Parathyroid adenoma (tissue), 2 donors: ENCODE measurements around the gene IL1RAPL1.

Source experiments
- H2AFZ ChIP-seq: fragments of 300-600 bp; sonication (generic); one replicate; pipeline ENCODE4 v1.7.0; 2017; ENCODE audit warnings: antibody characterized with exemption, mild to moderate bottlenecking
- H3K27ac ChIP-seq: fragments of 300-600 bp; sonication (generic); one replicate; pipeline ENCODE4 v1.7.0; 2017
- H3K27me3 ChIP-seq: fragments of 300-600 bp; sonication (generic); one replicate; pipeline ENCODE4 v1.7.0; 2017; ENCODE audit warnings: low read length; ENCODE audit not compliant: control insufficient read depth, insufficient read depth
- H3K36me3 ChIP-seq: fragments of 300-600 bp; sonication (generic); one replicate; pipeline ENCODE4 v1.7.0; 2017; ENCODE audit warnings: low read length; ENCODE audit not compliant: control insufficient read depth, insufficient read depth
- H3K4me1 ChIP-seq: fragments of 300-600 bp; sonication (generic); one replicate; pipeline ENCODE4 v1.7.0; 2017; ENCODE audit warnings: control low read depth
- H3K4me2 ChIP-seq: fragments of 300-600 bp; sonication (generic); one replicate; pipeline ENCODE4 v1.7.0; 2017; ENCODE audit warnings: low read length
- H3K4me3 ChIP-seq: fragments of 300-600 bp; sonication (generic); one replicate; pipeline ENCODE4 v1.7.0; 2017; ENCODE audit warnings: low read depth, low read length
- H3K79me2 ChIP-seq: fragments of 300-600 bp; sonication (generic); one replicate; pipeline ENCODE4 v1.7.0; 2017; ENCODE audit warnings: control low read depth
- H3K9ac ChIP-seq: fragments of 300-600 bp; sonication (generic); one replicate; pipeline ENCODE4 v1.7.0; 2017; ENCODE audit warnings: mild to moderate bottlenecking
- H3K9me3 ChIP-seq: fragments of 300-600 bp; sonication (generic); one replicate; pipeline ENCODE4 v1.7.0; 2017; ENCODE audit warnings: low read length; ENCODE audit not compliant: control insufficient read depth
- TF ChIP-seq, protein P1 (sequence below): fragments of 300-600 bp; sonication (generic); IDR thresholded peaks from one replicate; pipeline ENCODE4 v1.7.0; 2017; ENCODE audit warnings: antibody characterized with exemption, mild to moderate bottlenecking
- donor health status: primary hyperparathyroidism.

Gene IL1RAPL1

GRCh38 chrX:28552322-28552721, 34.9 kb upstream of the IL1RAPL1 start:
- no peak overlapping the region for H3K9ac ChIP-seq
- H3K79me2 ChIP-seq: no peaks in the 10 kb centered on the region
- H3K4me2 ChIP-seq: no peak overlapping the region
- TF ChIP-seq, protein P1, sequence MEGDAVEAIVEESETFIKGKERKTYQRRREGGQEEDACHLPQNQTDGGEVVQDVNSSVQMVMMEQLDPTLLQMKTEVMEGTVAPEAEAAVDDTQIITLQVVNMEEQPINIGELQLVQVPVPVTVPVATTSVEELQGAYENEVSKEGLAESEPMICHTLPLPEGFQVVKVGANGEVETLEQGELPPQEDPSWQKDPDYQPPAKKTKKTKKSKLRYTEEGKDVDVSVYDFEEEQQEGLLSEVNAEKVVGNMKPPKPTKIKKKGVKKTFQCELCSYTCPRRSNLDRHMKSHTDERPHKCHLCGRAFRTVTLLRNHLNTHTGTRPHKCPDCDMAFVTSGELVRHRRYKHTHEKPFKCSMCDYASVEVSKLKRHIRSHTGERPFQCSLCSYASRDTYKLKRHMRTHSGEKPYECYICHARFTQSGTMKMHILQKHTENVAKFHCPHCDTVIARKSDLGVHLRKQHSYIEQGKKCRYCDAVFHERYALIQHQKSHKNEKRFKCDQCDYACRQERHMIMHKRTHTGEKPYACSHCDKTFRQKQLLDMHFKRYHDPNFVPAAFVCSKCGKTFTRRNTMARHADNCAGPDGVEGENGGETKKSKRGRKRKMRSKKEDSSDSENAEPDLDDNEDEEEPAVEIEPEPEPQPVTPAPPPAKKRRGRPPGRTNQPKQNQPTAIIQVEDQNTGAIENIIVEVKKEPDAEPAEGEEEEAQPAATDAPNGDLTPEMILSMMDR: no peak
- no peaks in the 10 kb centered on the region for H3K36me3 ChIP-seq
- H3K4me3 ChIP-seq: no peak overlapping the region
- H3K9me3 ChIP-seq: no peaks in the 10 kb centered on the region
- no peaks in the 10 kb centered on the region for H3K4me1 ChIP-seq
- no peaks in the 10 kb centered on the region for H3K27me3 ChIP-seq
- no peak overlapping the region for H2AFZ ChIP-seq
- H3K27ac ChIP-seq: no peak overlapping the region

DNA sequence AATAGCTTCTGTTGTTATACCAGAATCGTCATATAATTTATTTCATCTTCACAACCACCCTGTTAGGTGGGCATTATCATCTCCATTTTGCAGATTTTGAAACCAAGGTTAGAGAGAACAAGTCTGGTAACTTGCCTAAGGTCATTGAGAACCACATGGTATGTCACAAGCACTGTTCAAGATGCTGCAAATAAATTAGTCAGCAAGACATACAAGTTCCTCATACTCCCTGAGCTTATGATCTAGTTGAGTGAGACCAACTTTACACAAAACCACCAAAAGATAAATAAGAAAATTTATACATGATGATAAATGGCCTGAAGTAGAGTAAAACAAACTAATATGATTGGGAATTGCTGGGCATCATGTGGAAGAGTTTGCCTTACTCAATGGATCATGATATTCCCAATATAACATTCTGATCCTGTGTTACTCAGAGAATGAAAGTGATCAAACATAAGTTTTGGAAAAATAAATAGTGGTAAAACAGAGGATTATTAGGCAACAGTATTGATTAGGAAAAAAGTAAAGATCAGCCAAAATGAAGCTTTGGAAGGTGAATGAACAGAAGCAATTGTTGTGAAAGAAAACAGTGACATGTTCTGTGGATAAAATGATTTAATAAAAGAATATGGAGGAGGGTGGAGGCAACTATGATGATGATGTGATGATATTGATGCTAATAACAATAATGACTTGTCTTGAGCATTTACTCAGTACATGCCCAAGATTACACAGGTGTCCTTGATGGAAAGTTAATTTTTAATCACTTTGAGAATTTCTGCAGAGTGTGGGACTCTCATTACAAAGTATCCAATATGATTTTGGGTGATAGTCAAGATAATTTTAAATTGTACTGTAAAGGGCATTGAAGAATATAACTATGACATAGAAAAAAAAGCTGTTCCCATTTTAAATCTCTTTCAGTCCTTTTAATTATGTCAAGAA, 34.1 kb upstream of the IL1RAPL1 start:
- TF ChIP-seq, protein P1: no peak
- no peaks in the 10 kb centered on the region for H3K79me2 ChIP-seq

GRCh38 chrX:28576117-28576516, 11.1 kb upstream of the IL1RAPL1 start:
- Histone ChIP-seq H3K36me3 (no peaks in the 10 kb centered on the region), H3K9ac (no peak overlapping the region), H3K9me3 (no peaks in the 10 kb centered on the region), H3K4me2 (no peak overlapping the region), H2AFZ (no peak overlapping the region), H3K79me2 (no peaks in the 10 kb centered on the region), H3K27me3 (no peaks in the 10 kb centered on the region), H3K4me3 (no peak overlapping the region), H3K27ac (no peak overlapping the region), H3K4me1 (no peaks in the 10 kb centered on the region)
- TF ChIP-seq, protein P1: no peak

More for the DNA sequence above, 34.1 kb upstream of the IL1RAPL1 start:
- Histone ChIP-seq H3K4me3 (no peak overlapping the region), H3K36me3 (no peaks in the 10 kb centered on the region), H3K9me3 (no peaks in the 10 kb centered on the region), H3K27ac (no peak overlapping the region), H2AFZ (no peak overlapping the region), H3K4me2 (no peak overlapping the region), H3K9ac (no peak overlapping the region), H3K27me3 (no peaks in the 10 kb centered on the region), H3K4me1 (no peaks in the 10 kb centered on the region)

DNA sequence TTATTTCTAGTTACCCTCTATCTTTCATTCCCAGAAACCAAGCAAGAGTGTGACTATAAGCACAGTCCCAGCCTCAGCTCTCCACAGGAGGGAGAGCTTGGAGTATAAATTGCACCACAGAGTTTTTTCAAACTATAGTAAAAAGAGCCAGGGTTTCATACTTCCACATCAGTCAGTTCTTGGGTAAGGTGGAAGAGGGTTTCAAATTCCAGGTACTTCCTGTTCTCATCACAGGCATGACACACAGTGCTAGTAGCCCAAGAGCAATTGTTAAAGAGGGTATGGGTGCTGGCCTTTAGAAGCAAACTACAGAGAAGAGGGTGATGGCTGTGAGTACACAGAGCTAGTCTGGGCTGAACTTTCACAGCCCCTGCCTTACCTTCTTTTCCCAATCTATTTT, 5.7 kb upstream of the IL1RAPL1 start:
- Histone ChIP-seq H3K9ac (no peak overlapping the region), H3K4me1 (no peaks in the 10 kb centered on the region), H2AFZ (no peak overlapping the region), H3K27ac (no peak overlapping the region), H3K4me2 (no peak overlapping the region), H3K36me3 (no peaks in the 10 kb centered on the region), H3K27me3 (no peaks in the 10 kb centered on the region), H3K9me3 (no peaks in the 10 kb centered on the region), H3K79me2 (no peaks in the 10 kb centered on the region), H3K4me3 (no peak overlapping the region)
- TF ChIP-seq, protein P1: no peak
